Diencephalon (tissue), 1 donor: Measurements from ENCODE around the gene SSR1. TPM values are rescaled to one million over a fixed set of nuclear protein-coding genes. Genes with fewer than 3 reads are reported as not detected.

Experiments used
- total RNA-seq: library from RNA; depleted of rRNA; stranded (reverse); fragments of >200 nt; gene quantifications from one replicate; pipeline ENCODE4 v1.2.3, GENCODE V29; 2014

Gene SSR1
- 63.4 TPM for total RNA-seq

GRCh38 chr6:7312616-7313504 lies at the start of gene SSR1:
Gene SSR1, minus strand, starts transcription at chr6:7313199. Its CDS starts 79 bp downstream, at chr6:7313120.

Other genes with a start within 250 kb of the SSR1 start
- 3.5 TPM for gene RREB1, start 205.2 kb downstream of the SSR1 start, total RNA-seq
- gene CAGE1, start 76.5 kb upstream of the SSR1 start, total RNA-seq = not detected
- 29.8 TPM for gene RIOK1, start 76.6 kb upstream of the SSR1 start, total RNA-seq
- 6.2 TPM for gene DSP, start 228.5 kb upstream of the SSR1 start, total RNA-seq